Breast epithelium (tissue), 3 donors: Measurements from ENCODE around the gene RBM18.

Source experiments
- POLR2A ChIP-seq: fragments of 450-650 bp; IDR thresholded peaks from one replicate; pipeline ENCODE4 v1.6.1; 2016; ENCODE audit warnings: antibody characterized with exemption, mild to moderate bottlenecking, moderate library complexity
- TF ChIP-seq, protein P1 (sequence below), 3 donors: fragments of 450-650 bp; IDR thresholded peaks; one replicate each; pipeline ENCODE4 v1.5.1; 2016 to 2017; ENCODE audit warnings: antibody characterized with exemption in 3 of 3, mild to moderate bottlenecking in 3 of 3, moderate library complexity in 3 of 3

DNA sequence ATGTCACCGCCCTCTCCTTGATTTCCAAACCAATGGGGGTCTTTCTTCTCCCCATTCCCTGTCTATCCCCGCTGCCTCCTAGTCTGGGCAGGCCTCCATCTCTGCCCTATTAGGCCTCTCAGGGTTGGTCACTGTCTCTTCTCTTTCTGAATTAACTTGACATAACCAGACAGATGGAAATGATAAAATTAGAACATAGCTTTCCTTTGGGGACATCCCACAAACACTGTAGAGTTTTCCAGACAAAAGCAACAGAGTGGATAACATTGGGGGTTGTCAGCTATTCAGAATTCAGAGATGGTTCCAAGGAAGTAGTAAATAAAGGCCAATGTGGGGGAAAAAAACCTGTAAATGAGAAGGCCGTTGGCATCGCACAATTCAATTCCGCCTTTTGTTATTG lies 60.6 kb downstream of the RBM18 start:
- TF ChIP-seq, protein P1, sequence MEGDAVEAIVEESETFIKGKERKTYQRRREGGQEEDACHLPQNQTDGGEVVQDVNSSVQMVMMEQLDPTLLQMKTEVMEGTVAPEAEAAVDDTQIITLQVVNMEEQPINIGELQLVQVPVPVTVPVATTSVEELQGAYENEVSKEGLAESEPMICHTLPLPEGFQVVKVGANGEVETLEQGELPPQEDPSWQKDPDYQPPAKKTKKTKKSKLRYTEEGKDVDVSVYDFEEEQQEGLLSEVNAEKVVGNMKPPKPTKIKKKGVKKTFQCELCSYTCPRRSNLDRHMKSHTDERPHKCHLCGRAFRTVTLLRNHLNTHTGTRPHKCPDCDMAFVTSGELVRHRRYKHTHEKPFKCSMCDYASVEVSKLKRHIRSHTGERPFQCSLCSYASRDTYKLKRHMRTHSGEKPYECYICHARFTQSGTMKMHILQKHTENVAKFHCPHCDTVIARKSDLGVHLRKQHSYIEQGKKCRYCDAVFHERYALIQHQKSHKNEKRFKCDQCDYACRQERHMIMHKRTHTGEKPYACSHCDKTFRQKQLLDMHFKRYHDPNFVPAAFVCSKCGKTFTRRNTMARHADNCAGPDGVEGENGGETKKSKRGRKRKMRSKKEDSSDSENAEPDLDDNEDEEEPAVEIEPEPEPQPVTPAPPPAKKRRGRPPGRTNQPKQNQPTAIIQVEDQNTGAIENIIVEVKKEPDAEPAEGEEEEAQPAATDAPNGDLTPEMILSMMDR (IDR thresholded peaks at IDR 0.05), result no peak
- TF ChIP-seq POLR2A, result no peak
